H9 (cell line): ENCODE results near the gene INPP5A. TPM values are rescaled to one million over a fixed set of nuclear protein-coding genes. Genes with fewer than 3 reads are reported as not detected.

Source experiments
- DNase-seq: peaks from one replicate; pipeline ENCODE4 v3.0.0-alpha.2; 2017
- H2AFZ ChIP-seq: one replicate; pipeline ENCODE4 v1.6.1; 2013; ENCODE audit warnings: mild to moderate bottlenecking, low read length, control low read depth, moderate library complexity
- H2AK5ac ChIP-seq: 2 replicates; pipeline ENCODE4 v1.6.1; 2013; ENCODE audit warnings: low read length, control low read depth, mixed read lengths; ENCODE audit not compliant: insufficient read length
- H2BK120ac ChIP-seq: one replicate; pipeline ENCODE4 v1.6.1; 2013; ENCODE audit warnings: low read depth, mild to moderate bottlenecking, low read length, control low read depth, inconsistent platforms; ENCODE audit not compliant: poor library complexity, severe bottlenecking
- H2BK12ac ChIP-seq: 2 replicates; pipeline ENCODE4 v1.6.1; 2013; ENCODE audit warnings: low read length, control low read depth, mixed read lengths, low read depth; ENCODE audit not compliant: insufficient read length
- H2BK15ac ChIP-seq: 2 replicates; pipeline ENCODE4 v1.6.1; 2013; ENCODE audit warnings: low read depth, low read length, control low read depth
- H2BK20ac ChIP-seq: one replicate; pipeline ENCODE4 v1.6.1; 2013; ENCODE audit warnings: low read depth, mild to moderate bottlenecking, low read length, control low read depth, inconsistent platforms; ENCODE audit not compliant: poor library complexity, severe bottlenecking
- H2BK5ac ChIP-seq: 2 replicates; pipeline ENCODE4 v1.6.1; 2013; ENCODE audit warnings: low read length, control low read depth, mixed read lengths; ENCODE audit not compliant: insufficient read length
- H3K14ac ChIP-seq: 2 replicates; pipeline ENCODE4 v1.6.1; 2013; ENCODE audit warnings: low read length, control low read depth; ENCODE audit not compliant: insufficient read depth
- H3K18ac ChIP-seq: 2 replicates; pipeline ENCODE4 v1.6.1; 2013; ENCODE audit warnings: low read depth, mild to moderate bottlenecking, mixed read lengths, low read length, control low read depth; ENCODE audit not compliant: insufficient read length
- H3K23ac ChIP-seq: 2 replicates; pipeline ENCODE4 v1.6.1; 2013; ENCODE audit warnings: low read length, control low read depth, mixed read lengths, low read depth; ENCODE audit not compliant: insufficient read length
- H3K23me2 ChIP-seq: 2 replicates; pipeline ENCODE4 v1.6.1; 2013; ENCODE audit warnings: low read depth, mild to moderate bottlenecking, mixed read lengths, low read length, control low read depth; ENCODE audit not compliant: insufficient read length, poor library complexity, severe bottlenecking
- H3K27ac ChIP-seq: 2 replicates; pipeline ENCODE4 v1.5.1; 2013; ENCODE audit warnings: low read length, control low read depth, mixed read lengths, low read depth; ENCODE audit not compliant: insufficient read length
- H3K27me3 ChIP-seq: 2 replicates; pipeline ENCODE4 v1.6.1; 2013; ENCODE audit warnings: low read length, control low read depth, inconsistent platforms; ENCODE audit not compliant: insufficient read depth
- H3K4ac ChIP-seq: 2 replicates; pipeline ENCODE4 v1.6.1; 2013; ENCODE audit warnings: low read depth, mild to moderate bottlenecking, control low read depth, inconsistent platforms, low read length, moderate library complexity
- H3K4me1 ChIP-seq: 2 replicates; pipeline ENCODE4 v1.6.1; 2013; ENCODE audit warnings: low read length, control low read depth, inconsistent platforms; ENCODE audit not compliant: insufficient read depth
- H3K4me2 ChIP-seq: 2 replicates; pipeline ENCODE4 v1.6.1; 2013; ENCODE audit warnings: low read length, control low read depth, mixed read lengths; ENCODE audit not compliant: insufficient read length, insufficient read depth
- H3K56ac ChIP-seq: 2 replicates; pipeline ENCODE4 v1.6.1; 2013; ENCODE audit warnings: low read depth, mild to moderate bottlenecking, mixed read lengths, low read length, control low read depth; ENCODE audit not compliant: insufficient read length
- H3K79me1 ChIP-seq: 2 replicates; pipeline ENCODE4 v1.6.1; 2013; ENCODE audit warnings: low read depth, mild to moderate bottlenecking, moderate library complexity, low read length, control low read depth, inconsistent platforms; ENCODE audit not compliant: insufficient read depth, poor library complexity, severe bottlenecking
- H3K79me2 ChIP-seq: 2 replicates; pipeline ENCODE4 v1.6.1; 2013; ENCODE audit warnings: low read length, control low read depth, inconsistent platforms; ENCODE audit not compliant: insufficient read depth
- H3K9ac ChIP-seq: 2 replicates; pipeline ENCODE4 v1.6.1; 2013; ENCODE audit warnings: low read length, control low read depth, mixed read lengths; ENCODE audit not compliant: insufficient read length; ENCODE audit errors: extremely low read depth
- H3K9me3 ChIP-seq: one replicate; pipeline ENCODE4 v1.6.1; 2013; ENCODE audit warnings: low read depth, low read length, inconsistent platforms; ENCODE audit not compliant: control insufficient read depth
- H3T11ph ChIP-seq: one replicate; pipeline ENCODE4 v1.6.1; 2013; ENCODE audit warnings: mild to moderate bottlenecking, low read length, control low read depth, inconsistent platforms
- H4K20me1 ChIP-seq: one replicate; pipeline ENCODE4 v1.6.1; 2013; ENCODE audit not compliant: control insufficient read depth, insufficient read length, insufficient read depth
- H4K5ac ChIP-seq: 2 replicates; pipeline ENCODE4 v1.6.1; 2013; ENCODE audit warnings: low read depth, mild to moderate bottlenecking, mixed read lengths, low read length, control low read depth; ENCODE audit not compliant: insufficient read length
- H4K8ac ChIP-seq: replicated peaks from 2 replicates; pipeline ENCODE4 v1.6.1; 2013; ENCODE audit warnings: low read length, control low read depth, mixed read lengths, low read depth; ENCODE audit not compliant: insufficient read length
- H4K91ac ChIP-seq: 2 replicates; pipeline ENCODE4 v1.6.1; 2013; ENCODE audit warnings: low read depth, mild to moderate bottlenecking, moderate library complexity, mixed read lengths, low read length, control low read depth; ENCODE audit not compliant: insufficient read length
- H3K27ac Mint-ChIP-seq, 3 experiments: 2 replicates in 2 of 3; 3 replicates in 1 of 3; pipeline ENCODE4 v1.8.0; 2020 to 2021; ENCODE audit warnings: mixed read lengths in 3 of 3, mild to moderate bottlenecking in 1 of 3, moderate library complexity in 1 of 3
- H3K27me3 Mint-ChIP-seq: 2 replicates; pipeline ENCODE4 v1.8.0; 2021; ENCODE audit warnings: low read depth, mild to moderate bottlenecking, moderate library complexity, mixed read lengths
- H3K36me3 Mint-ChIP-seq, 3 experiments: 2 replicates in 2 of 3; 3 replicates in 1 of 3; pipeline ENCODE4 v1.8.0; 2020 to 2021; ENCODE audit warnings: low read depth in 3 of 3, mixed read lengths in 3 of 3; ENCODE audit not compliant: insufficient read depth in 1 of 3
- H3K4me1 Mint-ChIP-seq, 2 experiments: 2 replicates each; pipeline ENCODE4 v1.8.0; 2020; ENCODE audit warnings: mixed read lengths in 2 of 2
- H3K4me3 Mint-ChIP-seq, 2 experiments: 2 replicates in 1 of 2; 3 replicates in 1 of 2; pipeline ENCODE4 v1.8.0; 2020 to 2021; ENCODE audit warnings: mild to moderate bottlenecking in 2 of 2, mixed read lengths in 2 of 2, moderate library complexity in 1 of 2
- H3K9me3 Mint-ChIP-seq, 2 experiments: 2 replicates in 1 of 2; 3 replicates in 1 of 2; pipeline ENCODE4 v1.8.0; 2020; ENCODE audit warnings: mild to moderate bottlenecking in 2 of 2, mixed read lengths in 2 of 2, moderate library complexity in 1 of 2
- WGBS: extraction: QIAGEN DNeasy Blood & Tissue Kit; methylation state at CpG from one replicate; pipeline ENCODE4 v1.1.7; 2013; ENCODE audit warnings: missing lambda C conversion rate, low lambda C conversion rate, mixed read lengths; ENCODE audit not compliant: insufficient read length; ENCODE audit errors: extremely low coverage; 5-methylcytosine and 5-hydroxymethylcytosine counted together
- total RNA-seq: library from RNA; stranded (reverse); gene quantifications from 2 replicates; pipeline ENCODE4 v1.2.1, GENCODE V29; 2021
- TF ChIP-seq, protein P1 (sequence below): fragments of 200-600 bp; sonication (generic); conservative IDR thresholded peaks from 3 replicates; pipeline ENCODE4 v1.8.0; 2021; ENCODE audit warnings: antibody characterized with exemption, mild to moderate bottlenecking

The INPP5A gene
- total RNA-seq, 1 experiment from 2014 or later = 17.7 TPM

DNA sequence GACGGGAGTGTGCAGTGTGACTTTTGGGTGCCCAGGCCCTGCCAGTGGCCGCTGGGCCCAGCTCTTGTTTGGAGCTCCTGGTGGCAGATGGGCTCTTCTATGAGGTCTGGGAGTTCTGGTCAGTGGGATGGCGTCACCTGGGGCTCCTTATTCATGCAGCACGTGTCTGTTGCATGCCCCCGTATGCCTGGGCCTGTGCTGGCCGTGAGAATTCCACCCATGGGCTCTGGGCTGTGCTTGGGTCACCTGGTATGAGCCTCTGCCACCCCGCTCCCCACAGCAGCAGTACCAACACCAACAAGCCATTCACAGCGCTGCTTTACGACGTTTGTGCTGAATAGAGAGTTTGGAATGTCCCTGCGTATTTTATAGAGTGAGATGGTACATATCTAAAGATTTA, 27.1 kb downstream of the INPP5A start:
- H3K4me2 ChIP-seq = no peak overlapping the region
- no peak overlapping the region for H4K8ac ChIP-seq
- H2BK5ac ChIP-seq = no peak overlapping the region
- no peak for DNase-seq
- no peak overlapping the region for H3K9ac ChIP-seq
- H2BK12ac ChIP-seq = no peak overlapping the region
- H3T11ph ChIP-seq = no peak overlapping the region
- no peak overlapping the region for H3K27ac ChIP-seq
- Mint-ChIP-seq H3K27me3 (peaks cover 3% of the 10 kb centered on the region; the same call in 1 of the 2 replicates), H3K36me3 (peaks cover 0 to 10% (median 2%) of the 10 kb centered on the region in 3 experiments; a peak in 4 of 7 replicates), H3K4me1 (peaks cover 2 to 4% of the 10 kb centered on the region in 2 experiments; a peak in 2 of 4 replicates), H3K4me3 (no peak overlapping the region), H3K27ac (no peak overlapping the region; a peak in 1 of 7 replicates), H3K9me3 (peaks cover 5% of the 10 kb centered on the region in 2 experiments; a peak in 4 of 5 replicates)
- H3K9me3 ChIP-seq = no peaks in the 10 kb centered on the region
- no peaks in the 10 kb centered on the region for H3K4me1 ChIP-seq
- no peaks in the 10 kb centered on the region for H3K23me2 ChIP-seq
- H4K5ac ChIP-seq = no peak overlapping the region
- H4K20me1 ChIP-seq = no peaks in the 10 kb centered on the region
- H3K79me2 ChIP-seq = peaks cover 4% of the 10 kb centered on the region
- TF ChIP-seq, protein P1, sequence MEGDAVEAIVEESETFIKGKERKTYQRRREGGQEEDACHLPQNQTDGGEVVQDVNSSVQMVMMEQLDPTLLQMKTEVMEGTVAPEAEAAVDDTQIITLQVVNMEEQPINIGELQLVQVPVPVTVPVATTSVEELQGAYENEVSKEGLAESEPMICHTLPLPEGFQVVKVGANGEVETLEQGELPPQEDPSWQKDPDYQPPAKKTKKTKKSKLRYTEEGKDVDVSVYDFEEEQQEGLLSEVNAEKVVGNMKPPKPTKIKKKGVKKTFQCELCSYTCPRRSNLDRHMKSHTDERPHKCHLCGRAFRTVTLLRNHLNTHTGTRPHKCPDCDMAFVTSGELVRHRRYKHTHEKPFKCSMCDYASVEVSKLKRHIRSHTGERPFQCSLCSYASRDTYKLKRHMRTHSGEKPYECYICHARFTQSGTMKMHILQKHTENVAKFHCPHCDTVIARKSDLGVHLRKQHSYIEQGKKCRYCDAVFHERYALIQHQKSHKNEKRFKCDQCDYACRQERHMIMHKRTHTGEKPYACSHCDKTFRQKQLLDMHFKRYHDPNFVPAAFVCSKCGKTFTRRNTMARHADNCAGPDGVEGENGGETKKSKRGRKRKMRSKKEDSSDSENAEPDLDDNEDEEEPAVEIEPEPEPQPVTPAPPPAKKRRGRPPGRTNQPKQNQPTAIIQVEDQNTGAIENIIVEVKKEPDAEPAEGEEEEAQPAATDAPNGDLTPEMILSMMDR = no peak
- no peaks in the 10 kb centered on the region for H3K27me3 ChIP-seq
- H3K18ac ChIP-seq = no peak overlapping the region
- no peak overlapping the region for H3K4ac ChIP-seq
- H3K14ac ChIP-seq = no peak overlapping the region
- H3K23ac ChIP-seq = no peak overlapping the region
- no peak overlapping the region for H2AK5ac ChIP-seq
- H4K91ac ChIP-seq = no peak overlapping the region
- no CpG with 5 or more reads among the region's 11 CpGs for WGBS
- no peak overlapping the region for H2BK120ac ChIP-seq
- peaks cover 4% of the 10 kb centered on the region for H3K79me1 ChIP-seq
- H2BK15ac ChIP-seq = no peak overlapping the region
- H3K56ac ChIP-seq = no peak overlapping the region
- no peak overlapping the region for H2AFZ ChIP-seq
- H2BK20ac ChIP-seq = no peak overlapping the region
